ENCODE measurements around the gene B4GALNT3.

B4GALNT3 gene

DNA sequence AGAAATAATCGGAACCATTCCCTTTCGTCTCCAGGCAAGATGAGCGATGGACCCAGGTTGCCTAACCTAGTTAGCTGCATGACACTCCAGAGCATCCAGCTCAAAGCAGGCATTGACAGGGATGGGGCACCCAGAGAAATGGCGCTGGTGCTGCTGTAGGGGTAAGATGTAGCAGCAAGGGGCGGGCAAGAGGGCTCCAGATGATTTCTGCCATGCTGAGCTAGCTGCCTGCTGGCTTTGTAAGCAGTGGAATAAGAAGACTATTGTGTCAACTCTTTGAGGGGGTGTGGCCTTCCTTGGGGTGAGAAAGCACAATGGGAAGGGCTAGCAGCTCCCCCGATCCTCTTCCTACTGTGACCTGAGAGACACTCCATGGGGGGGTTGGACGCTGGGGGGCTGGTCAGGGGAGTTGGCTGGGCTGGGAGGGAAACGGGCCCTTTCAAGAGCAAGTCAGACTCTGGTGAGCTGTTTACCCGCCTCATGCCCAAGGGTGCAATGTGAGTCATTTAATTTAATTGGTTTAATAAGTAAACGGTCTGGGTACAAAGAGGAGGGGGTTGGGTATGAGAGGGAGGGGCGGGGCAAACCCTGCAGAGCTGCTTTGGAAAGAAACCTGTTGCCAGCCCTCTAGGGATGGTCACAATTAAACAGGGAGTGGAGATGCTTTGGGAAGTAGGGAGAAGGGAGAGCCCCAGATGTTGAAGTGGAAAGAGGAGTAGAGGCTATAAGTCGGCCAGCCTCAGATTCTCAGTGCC lies 50.5 kb downstream of the B4GALNT3 start:
- DNase-seq, result no peak

DNA sequence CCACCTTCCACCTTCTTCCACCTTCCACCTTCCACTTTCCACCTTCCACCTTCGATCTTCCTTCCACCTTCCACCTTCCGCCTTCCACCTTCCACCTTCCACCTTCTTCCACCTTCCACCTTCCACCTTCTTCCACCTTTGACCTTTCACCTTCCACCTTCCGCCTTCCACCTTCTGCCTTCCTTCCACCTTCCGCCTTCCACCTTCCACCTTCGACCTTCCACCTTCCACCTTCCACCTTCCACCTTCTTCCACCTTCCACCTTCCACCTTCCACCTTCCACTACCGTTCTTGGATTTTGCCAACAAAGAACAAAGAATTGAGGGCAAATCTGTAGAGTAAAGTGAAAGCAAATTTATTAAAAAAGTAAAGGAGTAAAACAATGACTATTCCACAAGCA lies 53.2 kb downstream of the B4GALNT3 start:
- DNase-seq, result no peak

DNA sequence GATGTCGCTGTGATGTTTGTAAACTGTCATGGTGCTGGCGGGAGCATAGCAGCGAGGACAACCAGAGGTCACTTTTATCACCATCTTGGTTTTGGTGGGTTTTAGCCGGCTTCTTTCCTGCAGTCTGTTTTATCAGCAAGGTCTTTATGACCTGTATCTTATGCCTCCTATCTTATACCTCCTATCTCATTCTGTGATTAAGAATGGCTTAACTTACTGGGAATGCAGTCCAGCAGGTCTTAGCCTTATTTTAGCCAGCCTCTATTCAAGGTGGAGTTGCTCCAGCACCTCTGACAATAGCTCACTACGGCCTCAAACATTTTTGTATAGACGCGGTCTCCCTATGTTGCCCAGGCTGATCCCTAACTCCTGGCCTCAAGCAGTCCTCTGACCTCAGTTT lies 53.7 kb downstream of the B4GALNT3 start:
- DNase-seq, result no peak

DNA sequence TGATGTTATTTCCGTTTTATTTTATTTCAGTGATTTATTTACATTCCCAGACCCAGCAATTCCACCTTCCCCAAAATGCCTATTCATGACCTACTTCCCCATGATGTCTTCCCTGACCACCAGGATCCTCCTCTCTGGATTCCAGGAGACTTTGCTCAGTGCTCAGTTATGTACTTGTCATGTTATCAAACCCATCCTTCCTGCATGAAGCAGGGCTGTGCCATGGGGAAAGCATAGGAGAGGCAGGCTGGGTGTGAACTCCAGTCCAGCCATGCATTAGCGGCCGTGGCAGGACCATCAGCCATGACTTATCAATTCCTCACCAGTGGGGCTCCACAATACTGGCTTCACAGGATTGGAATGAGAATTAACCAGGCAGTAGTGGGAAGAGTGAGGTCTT lies 57.8 kb downstream of the B4GALNT3 start:
- DNase-seq, result no peak

DNA sequence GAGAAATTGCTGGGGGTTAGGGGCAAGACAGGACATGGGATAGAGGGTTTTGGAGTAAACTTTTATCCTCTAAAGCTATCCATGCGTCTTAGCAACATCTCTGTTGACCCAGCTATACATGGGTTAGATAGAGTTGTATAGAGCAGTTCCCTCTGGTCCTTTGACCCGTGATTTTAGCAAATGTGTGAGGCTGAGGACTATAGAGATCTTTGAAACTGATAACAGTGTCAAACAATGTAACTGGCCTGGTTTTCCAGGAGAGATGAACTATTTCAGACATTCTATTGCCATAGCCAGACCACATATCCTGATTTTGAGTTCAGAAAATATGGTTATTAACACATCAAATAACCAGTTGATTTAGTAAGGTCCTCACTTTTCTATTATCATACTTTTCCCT lies 60.4 kb downstream of the B4GALNT3 start:
- DNase-seq, result no peak

DNA sequence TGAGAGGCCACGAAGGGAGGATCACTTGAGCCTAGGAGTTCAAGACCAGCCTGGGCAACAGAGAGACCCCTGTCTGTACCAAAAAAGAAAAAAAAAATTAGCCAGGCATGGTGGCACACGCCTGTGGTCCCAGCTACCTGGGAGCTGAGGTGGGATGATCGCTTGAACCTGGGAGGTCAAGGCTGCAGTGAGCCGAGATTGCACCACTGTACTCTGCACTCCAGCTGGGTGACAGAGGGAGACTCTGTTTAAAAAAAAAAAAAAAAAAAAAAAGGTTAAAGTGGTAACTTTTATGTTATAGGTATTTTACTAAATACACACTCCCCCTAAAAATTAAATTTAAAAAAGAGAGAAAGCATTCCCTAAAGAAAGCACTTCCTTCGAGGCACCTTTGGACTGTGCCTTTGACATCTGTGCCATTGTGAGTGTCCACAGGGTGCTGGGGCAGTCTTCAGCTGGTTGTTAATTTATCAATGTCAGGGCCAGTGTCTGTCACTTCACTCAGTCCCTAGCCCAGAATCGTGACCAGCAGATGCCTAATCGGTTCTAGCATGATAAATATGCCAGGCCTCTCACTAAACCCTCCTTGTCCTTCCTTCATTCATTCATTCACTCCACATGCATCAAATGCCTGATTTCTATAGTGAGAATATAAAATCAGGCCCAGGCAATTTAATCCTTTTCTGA lies 63.1 kb downstream of the B4GALNT3 start:
- DNase-seq, result no peak

DNA sequence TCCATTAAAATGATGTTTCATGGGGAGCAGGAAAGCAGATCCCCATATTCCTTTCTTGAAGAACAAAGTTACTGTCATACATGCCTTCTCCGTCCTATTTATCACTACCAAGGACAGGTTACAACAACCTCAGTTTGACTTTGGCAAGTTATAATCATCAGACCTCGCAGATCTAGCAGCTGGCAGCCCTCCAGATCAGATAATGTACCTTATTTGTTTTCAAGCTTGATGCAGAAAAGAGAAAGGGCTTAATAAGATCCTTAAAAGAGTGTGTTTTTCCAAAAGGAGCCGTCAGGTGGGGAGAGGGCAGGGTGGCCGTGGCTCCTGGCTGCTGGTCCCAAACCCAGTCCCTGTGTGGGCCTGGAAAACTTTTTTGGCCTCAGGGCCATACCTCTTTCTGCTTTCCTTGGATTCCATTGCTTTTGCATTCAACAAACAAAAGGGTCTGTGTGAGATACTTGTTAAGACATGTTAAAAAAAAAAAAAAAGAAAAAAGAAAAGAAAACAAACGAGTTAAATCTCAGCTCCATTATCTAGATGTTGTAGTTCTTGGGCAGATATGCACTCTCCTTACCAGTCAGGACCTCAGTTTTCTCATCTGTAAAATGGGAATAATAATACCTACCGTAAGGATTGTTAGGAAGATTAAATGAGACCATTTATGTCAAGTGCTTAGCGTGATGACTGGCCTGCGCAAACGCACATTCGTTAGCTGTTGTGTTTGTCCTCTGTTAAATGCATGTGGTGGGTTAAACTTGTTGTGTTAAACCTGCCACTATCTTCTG lies 64.6 kb downstream of the B4GALNT3 start:
- no peak for DNase-seq

DNA sequence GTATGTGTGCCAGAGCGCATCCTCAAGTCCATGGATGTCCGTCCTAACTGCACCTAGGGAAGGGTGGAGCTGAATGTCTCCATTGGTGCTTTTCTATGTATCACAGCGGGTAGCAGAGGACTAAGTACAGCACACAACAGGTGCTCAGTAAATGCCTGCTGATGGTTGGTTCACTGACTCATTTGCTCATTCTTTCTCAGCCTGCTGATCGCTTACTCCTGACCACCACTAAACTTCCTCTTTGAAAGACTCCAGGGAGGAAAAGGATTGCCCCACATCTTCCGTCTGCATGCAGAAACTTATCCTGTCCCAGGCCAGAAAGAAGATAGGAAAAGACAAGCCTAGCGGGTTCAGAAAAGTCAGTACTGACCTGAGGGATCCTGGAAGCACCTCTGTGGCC lies 66.3 kb downstream of the B4GALNT3 start:
- DNase-seq, result peak; percentile 75 to 78

DNA sequence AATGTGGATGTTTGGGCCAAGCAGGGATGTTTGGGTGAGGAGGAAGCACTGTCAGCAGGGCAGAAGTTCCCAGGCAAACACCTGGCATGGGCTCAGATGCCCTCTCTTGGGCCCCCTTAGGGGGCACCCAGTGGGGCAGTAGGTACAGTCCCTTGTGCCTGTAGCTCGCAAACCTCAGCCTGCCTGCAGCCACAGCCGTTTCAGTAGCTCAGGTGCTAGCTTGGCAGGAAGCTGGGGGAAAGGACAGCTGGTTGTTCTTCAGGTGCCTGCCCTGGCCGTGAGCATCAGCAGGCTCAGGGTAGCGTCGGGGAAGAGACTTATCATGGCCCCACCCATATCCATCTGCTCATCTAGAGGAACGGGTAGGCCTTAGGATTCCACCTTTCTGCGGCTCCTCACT lies 67.5 kb downstream of the B4GALNT3 start:
- no peak for DNase-seq

DNA sequence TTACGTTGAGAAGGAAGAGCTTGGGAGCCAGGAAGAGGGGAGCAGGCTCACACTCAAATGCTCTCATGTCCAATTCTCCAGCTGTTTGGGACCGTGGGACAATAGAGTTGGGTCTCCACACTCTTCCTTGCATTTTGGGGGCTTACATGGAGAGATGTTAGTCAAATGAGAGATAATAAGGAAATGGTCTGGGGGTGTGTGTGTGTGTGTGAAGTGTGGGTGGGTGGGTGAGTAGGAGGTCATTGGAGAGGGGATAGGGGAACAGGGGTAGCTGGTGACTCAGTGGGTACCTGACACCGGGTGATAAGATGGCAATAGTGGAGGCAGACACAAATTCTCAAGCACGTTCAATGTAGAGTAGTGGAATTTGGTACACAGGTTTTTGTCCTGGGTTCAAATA lies 68.0 kb downstream of the B4GALNT3 start:
- DNase-seq, result no peak

DNA sequence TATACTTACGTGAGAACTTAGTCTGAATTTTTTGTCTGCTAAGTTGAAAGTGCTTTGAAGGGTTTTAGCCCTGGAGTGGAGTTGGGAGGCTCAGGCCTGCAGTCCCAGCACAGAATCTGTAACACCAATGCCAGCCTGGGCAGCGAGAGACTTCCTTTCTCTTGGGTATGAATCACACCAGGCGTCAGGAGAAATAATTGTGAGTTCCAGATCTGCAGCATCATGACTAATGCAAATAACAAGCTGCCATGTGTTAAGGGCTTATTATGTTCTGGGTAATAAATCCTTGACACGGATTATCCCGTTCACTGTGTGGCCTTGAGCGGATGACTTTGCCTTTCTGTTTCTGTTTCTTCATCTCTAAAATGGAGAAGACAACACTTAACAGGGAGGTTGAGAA lies 70.6 kb downstream of the B4GALNT3 start:
- no peak for DNase-seq

DNA sequence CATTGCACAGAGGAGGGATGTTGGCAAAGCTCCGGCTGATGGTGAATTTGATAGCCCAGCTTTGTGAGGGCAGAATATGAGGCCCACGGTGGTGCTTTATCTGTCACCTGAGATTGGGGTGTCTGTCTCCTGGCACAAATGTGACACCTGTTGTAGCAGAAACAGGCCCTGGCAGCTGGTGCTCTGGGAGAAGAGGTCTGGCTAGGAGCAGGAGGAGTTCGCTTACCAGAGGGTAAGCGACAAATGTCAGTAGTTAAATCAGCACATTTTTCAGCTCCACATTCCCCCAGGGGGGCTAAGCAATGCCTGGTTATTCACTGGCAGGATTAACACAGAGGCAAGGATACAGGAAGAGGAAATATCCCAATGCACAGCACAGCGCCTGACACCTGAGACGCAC lies 71.1 kb downstream of the B4GALNT3 start:
- DNase-seq, result no peak

DNA sequence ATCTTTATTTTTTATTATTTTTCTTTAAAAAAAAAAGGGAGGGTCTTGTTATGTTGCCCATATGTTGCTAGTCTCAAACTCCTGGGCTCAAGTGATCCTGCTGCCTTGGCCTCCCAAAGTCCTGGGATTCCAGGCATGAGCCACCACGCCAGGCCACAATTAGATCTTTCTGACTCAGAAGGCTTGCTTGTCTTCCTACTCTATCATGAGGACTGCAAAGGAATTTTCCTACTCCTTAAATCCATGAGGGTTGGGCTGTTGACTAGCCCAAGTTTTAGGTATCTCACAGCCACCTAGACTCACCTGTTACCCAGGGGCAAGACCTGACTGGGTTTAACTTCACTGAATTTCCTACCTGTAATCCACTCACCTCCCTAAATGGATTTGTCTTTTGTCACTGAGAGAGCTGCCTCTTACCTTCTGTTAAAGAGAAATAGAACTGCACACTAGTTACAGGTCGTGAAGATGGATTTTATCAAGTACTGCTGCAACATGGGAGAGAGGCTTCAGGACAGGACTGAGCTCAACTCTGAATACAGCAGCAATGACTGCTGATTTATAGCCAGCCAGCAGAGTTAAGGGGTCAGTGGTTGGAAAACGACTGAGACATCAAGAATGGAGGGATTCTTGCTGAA lies 72.3 kb downstream of the B4GALNT3 start:
- no peak for DNase-seq

DNA sequence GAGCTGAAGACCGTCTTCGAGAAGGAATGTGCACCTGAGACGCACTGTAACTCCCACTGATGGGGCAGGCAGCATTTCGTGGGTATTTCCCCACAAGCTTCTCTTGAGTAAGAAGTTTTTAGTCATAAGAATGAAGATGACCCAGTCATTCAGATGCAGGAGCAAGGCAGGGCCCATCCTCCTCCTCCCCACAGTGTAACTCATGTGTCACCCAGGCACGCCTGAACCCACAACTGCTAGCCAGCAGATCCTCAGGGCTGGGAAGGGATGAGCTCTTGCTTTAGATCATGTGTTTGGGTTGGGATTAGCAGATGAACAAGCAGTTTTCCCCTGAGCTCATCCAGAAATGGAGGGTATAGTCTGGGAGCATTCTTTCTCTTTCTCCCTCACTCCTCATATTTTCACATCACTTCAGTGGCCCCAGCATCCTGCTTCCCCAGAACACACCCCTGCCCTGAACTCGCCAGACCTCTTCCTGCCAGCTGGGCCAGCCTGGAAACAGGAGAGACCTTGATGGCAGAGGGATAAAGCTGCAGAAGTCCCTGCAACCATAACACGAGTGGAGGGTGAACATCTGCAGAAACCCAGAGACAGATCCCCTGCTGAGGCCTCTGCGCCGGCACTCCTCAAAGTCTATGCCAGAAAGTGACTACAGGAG lies 73.3 kb downstream of the B4GALNT3 start:
- DNase-seq, result no peak

DNA sequence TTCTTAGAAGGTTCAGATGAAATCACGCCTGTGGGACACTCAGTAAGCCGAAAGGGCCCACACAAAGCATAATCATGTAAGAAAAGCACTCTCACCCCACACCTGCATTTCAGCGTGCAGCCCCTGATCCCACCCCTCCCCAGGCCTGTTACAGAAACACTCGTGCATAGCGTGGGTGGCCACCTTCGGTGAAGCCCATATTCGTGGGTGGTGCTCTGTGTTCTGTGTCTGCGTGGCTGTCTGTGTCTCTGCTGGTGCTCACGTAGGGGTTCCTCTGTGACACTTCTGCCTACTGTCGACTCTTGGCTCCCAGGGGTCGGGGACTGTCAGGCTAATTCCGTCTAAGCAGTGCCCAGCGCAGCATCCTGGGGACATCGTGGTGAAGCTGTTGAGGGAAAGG lies 74.0 kb downstream of the B4GALNT3 start:
- DNase-seq, result no peak

DNA sequence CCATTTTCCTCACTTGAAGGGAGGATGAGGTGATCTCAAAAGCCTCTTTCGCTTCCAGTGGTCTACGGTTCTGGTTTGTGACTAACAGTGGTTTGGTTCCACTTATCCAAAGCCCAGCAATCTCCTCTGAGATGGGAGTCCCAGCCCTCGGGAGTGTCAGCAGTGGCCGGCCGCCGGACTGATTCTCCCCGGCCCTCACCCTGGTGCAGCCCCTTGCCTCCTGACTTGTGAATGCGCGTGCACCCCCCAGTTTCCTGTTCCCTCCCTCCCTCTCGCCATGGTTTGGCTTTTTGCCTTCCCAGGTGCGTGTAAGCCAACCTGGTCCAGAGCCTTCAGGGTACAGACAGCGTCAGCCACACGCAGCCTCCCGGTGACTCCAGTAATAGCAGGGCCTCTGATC lies 74.5 kb downstream of the B4GALNT3 start:
- DNase-seq, result no peak

DNA sequence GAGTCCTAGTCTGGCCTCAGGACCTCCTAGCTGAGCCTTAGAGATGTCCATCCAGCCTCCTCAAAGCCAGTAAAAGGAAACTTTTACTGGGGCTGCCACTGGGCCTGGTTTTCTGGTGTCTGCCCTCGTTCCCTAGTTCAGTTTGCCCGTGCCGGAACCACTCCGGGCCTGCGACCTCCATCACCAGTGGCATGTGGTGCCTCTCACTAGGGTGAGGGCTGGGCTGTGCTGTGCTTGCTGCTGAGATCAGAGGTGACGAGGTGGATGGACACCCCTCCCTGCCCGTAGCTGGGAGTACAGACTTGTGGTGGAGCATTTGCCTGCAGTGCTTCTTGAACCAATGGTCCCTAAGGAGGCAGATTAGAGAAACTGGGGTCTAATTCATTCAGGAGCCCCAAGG lies 75.7 kb downstream of the B4GALNT3 start:
- no peak for DNase-seq

DNA sequence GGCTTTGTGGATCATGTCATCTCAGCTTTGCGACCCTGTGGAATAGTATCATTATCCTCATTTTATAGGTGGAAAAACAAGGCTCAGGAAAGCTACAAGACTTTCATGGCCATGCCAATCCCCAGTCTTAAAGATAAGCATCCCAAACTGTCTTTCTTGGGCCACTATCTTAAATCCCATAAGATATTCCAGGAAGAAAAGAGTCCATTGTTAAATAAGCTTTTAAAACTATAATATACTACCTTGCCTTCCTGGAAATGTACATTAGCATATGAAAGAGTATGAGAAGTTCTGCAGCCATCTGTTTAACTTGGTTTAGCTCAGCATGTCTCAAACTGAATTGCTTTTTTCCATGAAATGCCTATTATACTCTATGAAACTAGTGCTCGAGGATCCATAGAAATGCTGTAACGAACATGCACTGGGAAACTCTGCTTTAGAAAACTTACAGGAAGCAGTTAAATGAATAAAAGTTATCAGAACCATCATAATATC lies 77.1 kb downstream of the B4GALNT3 start:
- no peak for DNase-seq

DNA sequence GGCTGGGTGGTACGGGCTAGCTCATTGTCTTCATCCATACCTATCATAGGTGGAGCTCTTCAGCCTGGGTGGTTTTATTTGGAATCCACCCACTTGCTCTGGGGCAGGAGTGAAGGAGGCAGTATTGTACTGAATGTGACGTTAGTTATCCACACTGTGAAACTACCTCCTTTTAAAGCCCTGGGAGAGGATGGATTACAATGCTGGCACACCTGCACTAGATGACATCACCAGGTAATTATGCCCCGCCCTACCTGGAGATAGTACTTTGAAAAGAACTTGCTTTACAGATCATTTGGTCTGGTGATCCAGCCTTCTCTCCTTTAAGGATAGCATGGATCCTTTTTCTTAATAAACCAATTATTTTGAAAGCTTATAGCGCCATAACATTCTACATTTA lies 78.0 kb downstream of the B4GALNT3 start:
- DNase-seq, result no peak

DNA sequence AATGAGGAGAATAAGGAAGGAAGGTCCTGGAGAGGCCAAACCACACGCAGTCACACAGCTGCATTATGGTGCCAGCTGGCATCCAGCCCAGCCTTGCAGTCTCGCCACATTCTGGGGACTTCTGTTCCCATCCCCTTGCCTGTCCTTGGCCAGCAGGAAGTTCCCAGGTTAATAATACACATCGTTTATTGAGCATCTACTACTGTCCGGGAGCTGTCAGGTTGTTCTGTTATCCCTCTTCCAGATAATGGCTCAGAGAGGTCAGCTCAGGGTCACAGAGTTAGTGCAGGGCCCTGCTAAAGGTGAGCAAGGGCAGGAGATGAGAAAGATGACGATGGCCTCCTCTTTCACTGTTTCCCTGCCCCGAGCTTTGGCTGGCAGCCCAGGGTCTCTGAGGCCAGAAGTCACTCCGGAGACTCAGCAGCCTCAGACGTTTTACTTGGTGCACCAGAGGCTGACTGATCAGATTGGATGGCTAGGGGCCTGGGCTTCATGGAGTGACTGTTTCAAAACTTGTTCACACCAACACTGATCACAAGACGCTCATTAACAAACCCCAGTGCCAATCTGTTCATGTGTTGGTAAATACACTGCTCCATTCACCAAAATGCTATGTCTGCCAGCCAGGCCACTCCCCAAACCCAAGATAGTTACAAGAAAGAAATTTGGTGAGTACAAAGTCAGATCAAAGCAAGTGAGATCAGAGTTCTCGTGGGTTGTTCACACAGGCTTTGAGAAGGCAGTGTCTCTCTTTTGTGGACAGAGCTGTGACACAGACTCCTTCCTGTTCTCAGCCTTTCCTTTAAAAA lies 79.2 kb downstream of the B4GALNT3 start:
- DNase-seq, result peak; percentile 18 to 33

DNA sequence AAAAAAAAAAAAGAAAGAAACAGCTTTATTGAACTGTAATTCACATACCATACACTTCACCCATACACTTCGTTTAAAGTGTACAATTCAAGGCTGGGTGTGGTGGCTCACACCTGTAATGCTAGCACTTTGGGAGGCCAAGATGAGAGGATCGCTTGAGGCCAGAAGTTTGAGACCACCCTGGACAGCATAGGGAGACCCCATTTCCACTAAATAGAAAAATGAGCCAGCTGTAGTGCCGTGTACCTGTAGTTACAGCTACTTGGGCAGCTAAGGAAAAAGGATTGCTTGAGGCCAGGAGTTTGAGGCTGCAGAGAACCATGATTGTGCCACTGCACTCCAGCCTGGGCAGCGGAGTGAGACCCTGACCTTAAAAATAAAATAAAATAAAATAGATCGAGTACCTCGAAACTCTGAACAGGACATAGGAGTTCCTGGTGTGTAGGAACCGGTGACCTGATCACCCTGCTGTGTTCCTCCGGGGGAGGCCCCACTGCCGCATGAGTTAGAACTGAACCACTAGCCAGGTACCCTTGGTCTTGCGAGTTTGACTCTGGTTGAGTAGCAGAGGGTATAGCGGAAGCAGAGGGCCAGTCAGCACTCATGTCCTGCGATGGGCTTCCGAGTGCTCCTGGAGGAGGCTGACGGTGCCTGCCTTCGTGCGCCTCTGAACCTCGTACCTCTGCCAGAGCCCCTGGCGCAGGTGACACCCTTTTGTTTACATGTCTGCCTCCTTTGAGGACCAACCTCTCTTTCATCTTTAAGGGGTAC lies 80.0 kb downstream of the B4GALNT3 start:
- DNase-seq, result no peak

Data from Kasumi-1 (cell line).